Kidney tubule cell (primary cell): ENCODE results near the gene PRR23E.

Source experiments
- DNase-seq: peaks from one replicate; pipeline ENCODE4 v3.0.0-alpha.2; 2018; ENCODE audit warnings: low spot score

Gene PRR23E

GRCh38 chr3:127165036-127165435, 27.9 kb upstream of the PRR23E start:
- DNase-seq, result no peak

GRCh38 chr3:127165694-127166485, 27.0 kb upstream of the PRR23E start:
- no peak for DNase-seq

- DNase-seq, result no peak
These were observed 26.3 kb upstream of the PRR23E start for GRCh38 chr3:127166501-127167065.

- no peak for DNase-seq
These were observed 25.5 kb upstream of the PRR23E start for GRCh38 chr3:127167315-127168043.

- no peak for DNase-seq
These were observed 24.7 kb upstream of the PRR23E start for GRCh38 chr3:127168271-127168670.

- peak; percentile 83 for DNase-seq
These were observed 22.1 kb upstream of the PRR23E start for GRCh38 chr3:127170814-127171213.

- no peak for DNase-seq
These were observed 21.6 kb upstream of the PRR23E start for GRCh38 chr3:127171320-127171719.

- no peak for DNase-seq
These were observed 21.2 kb upstream of the PRR23E start for GRCh38 chr3:127171721-127172120.

GRCh38 chr3:127172211-127172610, 20.7 kb upstream of the PRR23E start:
- DNase-seq, result no peak

- peak; percentile 70 for DNase-seq
These were observed 20.0 kb upstream of the PRR23E start for GRCh38 chr3:127172781-127173515.

GRCh38 chr3:127173516-127174166, 19.3 kb upstream of the PRR23E start:
- DNase-seq, result no peak

- no peak for DNase-seq
These were observed 18.6 kb upstream of the PRR23E start for GRCh38 chr3:127174284-127174683.

- no peak for DNase-seq
These were observed 18.2 kb upstream of the PRR23E start for GRCh38 chr3:127174715-127175140.

- no peak for DNase-seq
These were observed 17.7 kb upstream of the PRR23E start for GRCh38 chr3:127175272-127175671.

- DNase-seq, result peak; percentile 18
These were observed 15.7 kb upstream of the PRR23E start for GRCh38 chr3:127177226-127177625.

GRCh38 chr3:127180859-127181258, 12.1 kb upstream of the PRR23E start:
- no peak for DNase-seq

- no peak for DNase-seq
These were observed 10.5 kb upstream of the PRR23E start for GRCh38 chr3:127182431-127182830.

GRCh38 chr3:127182848-127183714, 9.8 kb upstream of the PRR23E start:
- no peak for DNase-seq

- DNase-seq, result no peak
These were observed 8.7 kb upstream of the PRR23E start for GRCh38 chr3:127183931-127184869.

GRCh38 chr3:127184870-127185216, 8.1 kb upstream of the PRR23E start:
- no peak for DNase-seq
